Uterus (tissue), 4 donors: Measurements from ENCODE around the gene TMEM40. TPM values are rescaled to one million over a fixed set of nuclear protein-coding genes. Genes with fewer than 3 reads are reported as not detected.
"Not testable (repeated sequence)": the region's sequence is repeated elsewhere in the genome, so short reads cannot be mapped to it uniquely, and the experiment has no call there.

Source experiments
- DNase-seq, 2 donors: peaks; one replicate each; pipeline ENCODE4 v3.0.0-alpha.2; 2019 to 2020
- H3K27ac ChIP-seq, 2 donors: fragments of 200-600 bp; sonication (generic); 1 replicate in 1 of 2; 2 replicates in 1 of 2; pipeline ENCODE4 v1.5.1; 2016 to 2018
- H3K27me3 ChIP-seq, 2 donors: fragments of 200-600 bp; sonication (generic); one replicate each; pipeline ENCODE4 v1.5.1; 2018 to 2019; ENCODE audit warnings: control low read depth in 1 of 2
- H3K36me3 ChIP-seq, 2 donors: fragments of 200-600 bp; sonication (generic); one replicate each; pipeline ENCODE4 v1.5.1; 2019; ENCODE audit warnings: control low read depth in 1 of 2
- H3K4me1 ChIP-seq, 2 donors: fragments of 200-600 bp; sonication (generic); one replicate each; pipeline ENCODE4 v1.5.1; 2018 to 2019; ENCODE audit warnings: control low read depth in 1 of 2
- H3K4me3 ChIP-seq, 2 donors: fragments of 200-600 bp; sonication (generic); 1 replicate in 1 of 2; 2 replicates in 1 of 2; pipeline ENCODE4 v1.5.1; 2018 to 2019; ENCODE audit warnings: mild to moderate bottlenecking in 1 of 2
- H3K9me3 ChIP-seq, 2 donors: fragments of 200-600 bp; sonication (generic); one replicate each; pipeline ENCODE4 v1.5.1; 2019; ENCODE audit warnings: control low read depth in 1 of 2
- POLR2A ChIP-seq, 2 donors: fragments of 450-650 bp; IDR thresholded peaks; one replicate each; pipeline ENCODE4 v1.6.1; 2016; ENCODE audit warnings: antibody characterized with exemption in 2 of 2, mild to moderate bottlenecking in 1 of 2, moderate library complexity in 1 of 2
- intact Hi-C: fragments of 100-400 bp; cut with DNase I; formaldehyde crosslinking; loops from one replicate; pipeline ENCODE4 v1.15.1; 2023; ENCODE audit warnings: low total_unique reads
- total RNA-seq, 4 donors: library from RNA; depleted of rRNA in 3 of 4; stranded (reverse); fragments of >200 nt in 3 of 4; gene quantifications; one replicate each; pipeline versions ENCODE4 v1.1.0 to v1.2.4, GENCODE V29; 2014 to 2023
- TF ChIP-seq, protein P1 (sequence below), 4 experiments: fragments of 200-600 bp in 2 of 4; fragments of 450-650 bp in 2 of 4; sonication (generic) in 2 of 4; IDR thresholded peaks; one replicate each; pipeline ENCODE4 v1.5.1; 2016 to 2019; ENCODE audit warnings: antibody characterized with exemption in 4 of 4, mild to moderate bottlenecking in 2 of 4, moderate library complexity in 1 of 4
- donor health status: DM: yes; HTN: yes; CAD: no.

TMEM40 gene
- total RNA-seq, 4 donors from 2014 or later, result not detected

DNA sequence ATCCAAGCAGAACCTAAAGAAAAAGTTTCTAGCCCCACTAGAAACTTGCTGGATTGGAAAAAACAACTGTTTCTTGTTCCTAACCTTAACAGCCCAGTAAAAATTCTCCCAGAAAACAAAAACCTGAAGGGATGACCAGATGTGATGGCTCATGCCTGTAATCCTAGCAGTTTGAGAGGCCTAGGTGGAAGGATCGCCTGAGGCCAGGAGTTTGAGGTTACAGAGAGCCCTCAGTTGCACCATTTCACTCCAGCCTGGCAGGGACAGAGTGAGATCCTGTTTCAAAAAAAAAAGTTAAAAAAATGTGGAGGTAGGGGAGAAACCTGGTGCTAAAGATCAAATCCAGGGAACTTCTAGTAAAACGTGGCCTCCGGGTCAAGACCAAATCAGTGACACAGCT, 56.6 kb downstream of the TMEM40 start:
- TF ChIP-seq, protein P1, sequence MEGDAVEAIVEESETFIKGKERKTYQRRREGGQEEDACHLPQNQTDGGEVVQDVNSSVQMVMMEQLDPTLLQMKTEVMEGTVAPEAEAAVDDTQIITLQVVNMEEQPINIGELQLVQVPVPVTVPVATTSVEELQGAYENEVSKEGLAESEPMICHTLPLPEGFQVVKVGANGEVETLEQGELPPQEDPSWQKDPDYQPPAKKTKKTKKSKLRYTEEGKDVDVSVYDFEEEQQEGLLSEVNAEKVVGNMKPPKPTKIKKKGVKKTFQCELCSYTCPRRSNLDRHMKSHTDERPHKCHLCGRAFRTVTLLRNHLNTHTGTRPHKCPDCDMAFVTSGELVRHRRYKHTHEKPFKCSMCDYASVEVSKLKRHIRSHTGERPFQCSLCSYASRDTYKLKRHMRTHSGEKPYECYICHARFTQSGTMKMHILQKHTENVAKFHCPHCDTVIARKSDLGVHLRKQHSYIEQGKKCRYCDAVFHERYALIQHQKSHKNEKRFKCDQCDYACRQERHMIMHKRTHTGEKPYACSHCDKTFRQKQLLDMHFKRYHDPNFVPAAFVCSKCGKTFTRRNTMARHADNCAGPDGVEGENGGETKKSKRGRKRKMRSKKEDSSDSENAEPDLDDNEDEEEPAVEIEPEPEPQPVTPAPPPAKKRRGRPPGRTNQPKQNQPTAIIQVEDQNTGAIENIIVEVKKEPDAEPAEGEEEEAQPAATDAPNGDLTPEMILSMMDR (IDR thresholded peaks at IDR 0.05), result no peak
- TF ChIP-seq POLR2A (IDR thresholded peaks at IDR 0.05), result no peak
- Histone ChIP-seq H3K27me3 (no peaks in the 10 kb centered on the region), H3K4me1 (no peaks in the 10 kb centered on the region), H3K4me3 (no peak overlapping the region), H3K27ac (no peak overlapping the region), H3K9me3 (no peaks in the 10 kb centered on the region), H3K36me3 (no peaks in the 10 kb centered on the region)
- intact Hi-C loops, result no loop called here
- no peak for DNase-seq

DNA sequence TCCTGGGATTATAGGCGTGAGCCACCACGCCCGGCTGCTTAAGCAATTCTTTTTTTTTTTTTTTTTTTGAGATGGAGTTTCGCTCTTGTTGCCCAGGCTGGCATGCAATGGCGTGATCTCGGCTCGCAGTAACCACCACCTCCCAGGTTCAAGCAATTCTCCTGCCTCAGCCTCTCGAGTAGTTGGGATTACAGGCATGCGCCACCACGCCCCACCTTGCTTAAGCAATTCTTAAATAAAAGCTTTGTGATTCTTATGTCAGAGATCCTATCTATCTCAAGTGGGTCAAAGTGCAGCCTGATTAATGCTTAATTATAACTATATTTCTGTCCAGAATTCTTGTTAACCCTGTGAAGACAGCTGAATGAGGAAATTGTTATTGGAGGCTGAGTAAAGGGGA, 57.5 kb downstream of the TMEM40 start:
- intact Hi-C loops, DNase-seq, H3K9me3 ChIP-seq, H3K27me3 ChIP-seq, H3K4me3 ChIP-seq, H3K27ac ChIP-seq, H3K36me3 ChIP-seq, H3K4me1 ChIP-seq: not testable (repeated sequence)

DNA sequence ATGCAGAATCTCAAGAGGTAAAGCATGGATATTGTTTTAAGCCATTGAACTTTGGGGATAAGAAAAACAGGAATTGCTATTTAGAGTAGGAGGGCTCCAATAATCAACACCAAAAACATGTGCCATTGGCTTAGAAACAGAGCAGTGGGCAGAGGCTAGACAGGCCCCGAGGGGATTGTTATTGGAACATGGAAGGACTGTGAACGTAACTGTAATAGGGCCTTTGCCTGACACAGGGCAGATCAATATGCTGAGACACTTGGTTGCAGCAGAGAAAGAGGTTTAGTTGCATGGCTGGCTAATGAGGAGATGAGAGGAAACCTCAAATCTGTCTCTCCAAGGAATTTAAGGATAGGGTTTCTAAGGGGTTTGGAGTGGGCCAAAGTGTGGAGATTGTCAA, 58.3 kb downstream of the TMEM40 start:
- no peaks in the 10 kb centered on the region for H3K36me3 ChIP-seq
- H3K4me3 ChIP-seq, result no peak overlapping the region
- intact Hi-C loops, result no loop called here
- no peak for TF ChIP-seq POLR2A (IDR thresholded peaks at IDR 0.05)
- TF ChIP-seq, protein P1 (IDR thresholded peaks at IDR 0.05), result no peak
- no peaks in the 10 kb centered on the region for H3K27me3 ChIP-seq
- no peak for DNase-seq
- H3K27ac ChIP-seq, result no peak overlapping the region
- no peaks in the 10 kb centered on the region for H3K9me3 ChIP-seq
- no peaks in the 10 kb centered on the region for H3K4me1 ChIP-seq

DNA sequence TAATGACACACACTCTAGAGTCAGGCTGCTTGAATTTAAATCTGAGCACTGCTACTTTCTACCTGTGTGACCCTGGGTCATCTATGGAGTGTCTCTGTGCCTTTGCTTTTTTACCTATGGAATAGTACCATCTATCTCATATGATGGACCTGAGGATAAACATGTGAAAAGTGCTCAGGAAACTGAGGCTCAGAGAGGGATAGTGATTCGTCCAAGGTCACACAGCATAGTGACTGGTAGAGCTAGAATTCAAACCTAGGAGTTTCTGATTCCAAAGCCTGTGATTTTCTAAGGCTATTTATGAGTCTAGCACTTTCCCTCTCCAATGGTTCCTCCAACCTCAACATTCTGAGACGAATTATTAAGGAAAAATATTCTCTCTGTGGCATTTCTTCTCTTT, 63.1 kb downstream of the TMEM40 start:
- no peak for TF ChIP-seq POLR2A (IDR thresholded peaks at IDR 0.05)
- TF ChIP-seq, protein P1 (IDR thresholded peaks at IDR 0.05), result no peak
- H3K27me3 ChIP-seq, result no peaks in the 10 kb centered on the region
- no peak overlapping the region for H3K4me3 ChIP-seq

DNA sequence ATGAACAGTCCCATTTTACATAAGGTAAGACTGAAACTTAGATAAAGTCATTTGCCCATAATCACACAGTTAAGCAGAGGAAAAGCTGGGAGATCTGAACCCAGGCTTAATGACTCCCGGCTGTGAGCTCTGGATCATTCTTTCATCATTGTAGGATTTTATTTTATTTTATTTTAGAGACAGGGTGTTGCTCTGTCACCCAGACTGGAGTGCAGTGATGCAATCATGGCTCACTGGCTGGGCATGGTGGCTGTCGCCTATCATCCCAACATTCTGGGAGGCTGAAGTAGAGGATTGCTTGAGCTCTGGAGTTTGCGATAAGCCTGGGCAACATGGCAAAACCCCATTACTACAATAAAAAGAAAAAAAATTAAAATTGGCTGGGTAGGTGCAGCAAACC, 63.9 kb downstream of the TMEM40 start:
- Histone ChIP-seq H3K27ac (no peak overlapping the region), H3K9me3 (no peaks in the 10 kb centered on the region), H3K36me3 (no peaks in the 10 kb centered on the region), H3K4me1 (no peaks in the 10 kb centered on the region), H3K4me3 (no peak overlapping the region), H3K27me3 (no peaks in the 10 kb centered on the region)
- intact Hi-C loops, result no loop called here
- no peak for DNase-seq
- TF ChIP-seq, protein P1 (IDR thresholded peaks at IDR 0.05), result no peak
- no peak for TF ChIP-seq POLR2A (IDR thresholded peaks at IDR 0.05)

More for the DNA sequence above, 63.1 kb downstream of the TMEM40 start:
- no peak overlapping the region for H3K27ac ChIP-seq
- no peak for DNase-seq
- H3K9me3 ChIP-seq, result no peaks in the 10 kb centered on the region
- H3K36me3 ChIP-seq, result no peaks in the 10 kb centered on the region
- intact Hi-C loops, result no loop called here
- H3K4me1 ChIP-seq, result no peaks in the 10 kb centered on the region

DNA sequence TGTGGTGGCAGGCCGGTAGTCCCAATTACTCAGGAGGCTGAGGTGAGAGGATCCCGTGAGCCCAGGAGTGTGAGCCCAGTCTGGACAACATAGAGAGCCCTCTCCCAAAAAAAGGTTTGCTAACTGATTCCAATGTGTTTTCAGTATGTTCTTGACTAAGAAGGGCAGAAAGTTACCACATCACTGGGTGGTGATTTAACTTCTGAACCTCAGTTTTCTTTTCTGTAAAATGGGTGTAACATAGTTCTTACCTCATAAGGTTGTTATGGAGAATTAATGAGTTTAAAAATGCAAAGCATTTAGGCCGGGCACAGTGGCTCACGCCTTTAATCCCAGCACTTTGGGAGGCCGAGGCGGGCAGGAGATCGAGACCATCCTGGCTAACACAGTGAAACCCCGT, 66.6 kb downstream of the TMEM40 start:
- Histone ChIP-seq H3K4me3 (no peak overlapping the region), H3K4me1 (no peaks in the 10 kb centered on the region), H3K27ac (no peak overlapping the region), H3K9me3 (no peaks in the 10 kb centered on the region), H3K36me3 (no peaks in the 10 kb centered on the region), H3K27me3 (no peaks in the 10 kb centered on the region)
- intact Hi-C loops, result no loop called here
- TF ChIP-seq, protein P1 (IDR thresholded peaks at IDR 0.05), result no peak
- no peak for TF ChIP-seq POLR2A (IDR thresholded peaks at IDR 0.05)
- DNase-seq, result no peak
